Natural killer cell (primary cell): ENCODE measurements around the gene LEKR1. TPM values are rescaled to one million over a fixed set of nuclear protein-coding genes. Genes with fewer than 3 reads are reported as not detected.

Experiments used
- ATAC-seq, 3 donors: fragments of 150-1000 bp in 2 of 3; fragments of 200-7000 bp in 1 of 3; cut with Tn5 transposase; 1 replicate in 1 of 3; 2 replicates in 2 of 3; pipeline ENCODE4 v1.10.0; 2021; ENCODE audit warnings: mild to moderate bottlenecking in 2 of 3, moderate library complexity in 2 of 3
- DNase-seq, 2 donors: peaks; one replicate each; pipeline versions ENCODE4 v3.0.0 to v3.0.0-alpha.2; 2013 to 2021; ENCODE audit warnings: mixed read lengths in 1 of 2
- H3K27ac ChIP-seq: one replicate; pipeline ENCODE4 v1.5.1; 2013; ENCODE audit warnings: mild to moderate bottlenecking, low read length
- H3K27me3 ChIP-seq: one replicate; pipeline ENCODE4 v1.6.1; 2013; ENCODE audit warnings: low read length; ENCODE audit not compliant: control insufficient read depth, insufficient read depth
- H3K36me3 ChIP-seq: one replicate; pipeline ENCODE4 v1.6.1; 2013; ENCODE audit warnings: low read length; ENCODE audit not compliant: control insufficient read depth, insufficient read depth
- H3K4me1 ChIP-seq: one replicate; pipeline ENCODE4 v1.6.1; 2013; ENCODE audit warnings: low read length; ENCODE audit not compliant: control insufficient read depth, insufficient read depth
- H3K4me3 ChIP-seq: one replicate; pipeline ENCODE4 v1.5.1; 2013; ENCODE audit warnings: low read length
- H3K9me3 ChIP-seq: one replicate; pipeline ENCODE4 v1.6.1; 2013; ENCODE audit warnings: low read length; ENCODE audit not compliant: control insufficient read depth, insufficient read depth
- H3K27ac Mint-ChIP-seq, 2 donors: one replicate each; pipeline ENCODE4 v1.8.0; 2022; ENCODE audit warnings: mild to moderate bottlenecking in 2 of 2, mixed read lengths in 2 of 2, moderate library complexity in 1 of 2
- H3K27me3 Mint-ChIP-seq, 2 donors: one replicate each; pipeline ENCODE4 v1.8.0; 2022; ENCODE audit warnings: low read depth in 2 of 2, mixed read lengths in 2 of 2
- H3K36me3 Mint-ChIP-seq: one replicate; pipeline ENCODE4 v1.8.0; 2022; ENCODE audit warnings: mixed read lengths
- H3K4me1 Mint-ChIP-seq, 2 donors: one replicate each; pipeline ENCODE4 v1.8.0; 2022; ENCODE audit warnings: mixed read lengths in 2 of 2
- H3K4me3 Mint-ChIP-seq: one replicate; pipeline ENCODE4 v1.8.0; 2022; ENCODE audit warnings: mild to moderate bottlenecking, moderate library complexity, mixed read lengths
- H3K9me3 Mint-ChIP-seq, 2 donors: one replicate each; pipeline ENCODE4 v1.8.0; 2022; ENCODE audit warnings: mixed read lengths in 2 of 2
- WGBS: methylation state at CpG from one replicate; pipeline ENCODE4 v1.1.7; 2013; ENCODE audit warnings: missing lambda C conversion rate; ENCODE audit not compliant: insufficient coverage; 5-methylcytosine and 5-hydroxymethylcytosine counted together
- intact Hi-C: fragments of 100-400 bp; cut with micrococcal nuclease; formaldehyde crosslinking; loops from one replicate; pipeline ENCODE4 v1.14.2; 2022
- total RNA-seq, 4 donors: library from RNA; stranded (reverse); fragments of 120-200 nt in 1 of 4; gene quantifications; one replicate each; pipeline versions ENCODE4 v1.2.3 to v1.2.4, GENCODE V29; 2013 to 2022
- TF ChIP-seq, protein P1 (sequence below): fragments of 200-600 bp; IDR thresholded peaks from one replicate; pipeline ENCODE4 v1.8.0; 2022; ENCODE audit warnings: antibody characterized with exemption

LEKR1 gene
- total RNA-seq, 3 donors from 2014 or later (not counting 1 experiment from before 2014, with no cell fraction given): 1.1 to 1.7 (median 1.2) TPM

GRCh38 chr3:157051055-157051454 lies 224.9 kb downstream of the LEKR1 start:
- no peak overlapping the region for H3K4me3 Mint-ChIP-seq

GRCh38 chr3:157051591-157051990 lies 225.4 kb downstream of the LEKR1 start:
- no peak overlapping the region for H3K4me3 Mint-ChIP-seq
- no peak for DNase-seq
- no peaks in the 10 kb centered on the region for H3K27me3 ChIP-seq
- no peaks in the 10 kb centered on the region for H3K36me3 Mint-ChIP-seq
- H3K27me3 Mint-ChIP-seq: peaks cover 2 to 26% of the 10 kb centered on the region in 2 donors
- TF ChIP-seq, protein P1, sequence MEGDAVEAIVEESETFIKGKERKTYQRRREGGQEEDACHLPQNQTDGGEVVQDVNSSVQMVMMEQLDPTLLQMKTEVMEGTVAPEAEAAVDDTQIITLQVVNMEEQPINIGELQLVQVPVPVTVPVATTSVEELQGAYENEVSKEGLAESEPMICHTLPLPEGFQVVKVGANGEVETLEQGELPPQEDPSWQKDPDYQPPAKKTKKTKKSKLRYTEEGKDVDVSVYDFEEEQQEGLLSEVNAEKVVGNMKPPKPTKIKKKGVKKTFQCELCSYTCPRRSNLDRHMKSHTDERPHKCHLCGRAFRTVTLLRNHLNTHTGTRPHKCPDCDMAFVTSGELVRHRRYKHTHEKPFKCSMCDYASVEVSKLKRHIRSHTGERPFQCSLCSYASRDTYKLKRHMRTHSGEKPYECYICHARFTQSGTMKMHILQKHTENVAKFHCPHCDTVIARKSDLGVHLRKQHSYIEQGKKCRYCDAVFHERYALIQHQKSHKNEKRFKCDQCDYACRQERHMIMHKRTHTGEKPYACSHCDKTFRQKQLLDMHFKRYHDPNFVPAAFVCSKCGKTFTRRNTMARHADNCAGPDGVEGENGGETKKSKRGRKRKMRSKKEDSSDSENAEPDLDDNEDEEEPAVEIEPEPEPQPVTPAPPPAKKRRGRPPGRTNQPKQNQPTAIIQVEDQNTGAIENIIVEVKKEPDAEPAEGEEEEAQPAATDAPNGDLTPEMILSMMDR: no peak
- intact Hi-C loops: no loop called here
- no peaks in the 10 kb centered on the region for H3K9me3 ChIP-seq
- H3K4me1 Mint-ChIP-seq: no peaks in the 10 kb centered on the region
- ATAC-seq: no peak
- H3K36me3 ChIP-seq: no peaks in the 10 kb centered on the region
- no peak overlapping the region for H3K27ac ChIP-seq
- H3K9me3 Mint-ChIP-seq: no peaks in the 10 kb centered on the region
- H3K4me3 ChIP-seq: no peak overlapping the region
- H3K4me1 ChIP-seq: no peaks in the 10 kb centered on the region
- H3K27ac Mint-ChIP-seq: no peak overlapping the region

More at GRCh38 chr3:157051055-157051454, 224.9 kb downstream of the LEKR1 start:
- no peaks in the 10 kb centered on the region for H3K27me3 ChIP-seq
- H3K27ac ChIP-seq: no peak overlapping the region
- Mint-ChIP-seq H3K27ac (no peak overlapping the region), H3K36me3 (no peaks in the 10 kb centered on the region), H3K4me1 (no peaks in the 10 kb centered on the region), H3K9me3 (no peaks in the 10 kb centered on the region), H3K27me3 (peaks cover 2 to 21% of the 10 kb centered on the region in 2 donors)
- TF ChIP-seq, protein P1: no peak
- WGBS: 84% methylated on average over 3 of the region's 3 CpGs
- H3K9me3 ChIP-seq: no peaks in the 10 kb centered on the region
- H3K36me3 ChIP-seq: no peaks in the 10 kb centered on the region
- H3K4me3 ChIP-seq: no peak overlapping the region
- no peaks in the 10 kb centered on the region for H3K4me1 ChIP-seq
- no peak for ATAC-seq
- intact Hi-C loops: no loop called here
- DNase-seq: no peak

DNA sequence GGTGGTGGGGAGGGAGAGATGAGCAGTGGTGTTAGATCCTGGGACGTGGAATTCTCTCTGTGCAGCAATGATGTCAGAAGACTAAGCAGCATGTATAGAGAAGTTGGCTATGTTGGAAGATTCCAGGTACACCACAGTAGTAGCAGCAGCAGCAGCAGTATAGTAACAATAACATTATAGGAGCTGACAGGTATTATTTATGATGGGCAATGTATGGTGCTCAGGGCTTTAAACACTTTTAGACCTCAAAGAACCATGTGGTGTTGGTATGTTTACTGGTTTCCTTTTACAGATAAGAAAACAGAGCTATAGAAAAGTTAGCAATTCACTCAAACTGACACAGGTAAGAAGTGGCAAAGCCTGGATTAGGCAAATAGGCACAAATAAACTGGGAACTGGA lies 229.9 kb downstream of the LEKR1 start:
- Histone ChIP-seq H3K9me3 (no peaks in the 10 kb centered on the region), H3K27ac (no peak overlapping the region), H3K4me3 (no peak overlapping the region), H3K4me1 (no peaks in the 10 kb centered on the region), H3K36me3 (no peaks in the 10 kb centered on the region), H3K27me3 (no peaks in the 10 kb centered on the region)
- H3K4me1 Mint-ChIP-seq: no peaks in the 10 kb centered on the region
- WGBS: 100% methylated on average over 1 of the region's 1 CpG
- TF ChIP-seq, protein P1: no peak
- ATAC-seq: no peak
- H3K36me3 Mint-ChIP-seq: no peaks in the 10 kb centered on the region
- H3K4me3 Mint-ChIP-seq: no peak overlapping the region
- intact Hi-C loops: no loop called here
- H3K27ac Mint-ChIP-seq: no peak overlapping the region
- no peaks in the 10 kb centered on the region for H3K9me3 Mint-ChIP-seq
- no peak for DNase-seq
- peaks cover 2 to 33% of the 10 kb centered on the region in 2 donors for H3K27me3 Mint-ChIP-seq

GRCh38 chr3:157058392-157059071 lies 232.4 kb downstream of the LEKR1 start:
- H3K4me1 Mint-ChIP-seq: no peaks in the 10 kb centered on the region
- H3K4me1 ChIP-seq: no peaks in the 10 kb centered on the region
- peaks cover 8 to 56% of the 10 kb centered on the region in 2 donors for H3K27me3 Mint-ChIP-seq
- TF ChIP-seq, protein P1: no peak
- DNase-seq: no peak
- H3K36me3 Mint-ChIP-seq: no peaks in the 10 kb centered on the region
- H3K9me3 Mint-ChIP-seq: no peaks in the 10 kb centered on the region
- intact Hi-C loops: no loop called here
- no peak overlapping the region for H3K27ac Mint-ChIP-seq
- no peak for ATAC-seq
- WGBS: 100% methylated on average over 1 of the region's 2 CpGs
- H3K36me3 ChIP-seq: no peaks in the 10 kb centered on the region
- H3K27me3 ChIP-seq: no peaks in the 10 kb centered on the region
- H3K4me3 Mint-ChIP-seq: no peak overlapping the region
- no peaks in the 10 kb centered on the region for H3K9me3 ChIP-seq
- no peak overlapping the region for H3K27ac ChIP-seq
- H3K4me3 ChIP-seq: no peak overlapping the region
